BLaER1 treated with 17β-estradiol and CSF1 and Interleukin-3, amounts not matched to agents 10 nM and 100 nM (cell line): ENCODE data around the gene NPHP4.
A peak's percentile ranks its signal among the peaks of the same experiment; 100 is the strongest.

Source experiments
- H3K27ac ChIP-seq, 11 experiments: shearing (Covaris generic); formaldehyde crosslinking; 2 replicates each; pipeline ENCODE4 v1.8.1; 2022
- H3K27me3 ChIP-seq, 11 experiments: shearing (Covaris generic); formaldehyde crosslinking; 2 replicates each; pipeline ENCODE4 v1.8.1; 2022
- H3K36me3 ChIP-seq, 11 experiments: shearing (Covaris generic); formaldehyde crosslinking; 2 replicates each; pipeline ENCODE4 v1.8.1; 2022
- H3K4me1 ChIP-seq, 10 experiments: shearing (Covaris generic); formaldehyde crosslinking; 2 replicates each; pipeline ENCODE4 v1.8.1; 2022
- H3K4me2 ChIP-seq, 11 experiments: shearing (Covaris generic); formaldehyde crosslinking; 2 replicates each; pipeline ENCODE4 v1.8.1; 2022
- H3K4me3 ChIP-seq, 10 experiments: shearing (Covaris generic); formaldehyde crosslinking; 2 replicates each; pipeline ENCODE4 v1.8.1; 2022
- H3K9ac ChIP-seq, 11 experiments: shearing (Covaris generic); formaldehyde crosslinking; 2 replicates each; pipeline ENCODE4 v1.8.1; 2022
- H3K9me3 ChIP-seq, 11 experiments: shearing (Covaris generic); formaldehyde crosslinking; replicated peaks in 1 of 11; 2 replicates each; pipeline ENCODE4 v1.8.1; 2022
- H4K20me1 ChIP-seq, 11 experiments: shearing (Covaris generic); formaldehyde crosslinking; 2 replicates each; pipeline ENCODE4 v1.8.1; 2022
- Cebpa-rat ChIP-seq, 11 experiments: shearing (Covaris generic); IDR thresholded peaks; 2 replicates each; pipeline ENCODE4 v1.8.1; 2022

Gene NPHP4

GRCh38 chr1:6028042-6028850 lies 36.0 kb upstream of the NPHP4 start:
- Histone ChIP-seq H3K4me2 (peak overlapping the region; percentile 87 to 100 (median 97)), H3K27ac (peak overlapping the region; percentile 81 to 99 (median 97)), H3K4me1 (peaks cover 64 to 95% (median 69%) of the 10 kb centered on the region in 10 experiments), H3K9me3 (no peaks in the 10 kb centered on the region), H3K27me3 (no peaks in the 10 kb centered on the region), H3K9ac (peak overlapping the region; percentile 80 to 97 (median 93)), H3K36me3 (peaks cover 18 to 49% (median 44%) of the 10 kb centered on the region in 11 experiments), H3K4me3 (peak overlapping the region; percentile 60 to 92 (median 82)), H4K20me1 (peaks cover 35 to 50% (median 43%) of the 10 kb centered on the region in 11 experiments)
- TF ChIP-seq Cebpa-rat (IDR thresholded peaks at IDR 0.05): peak; percentile 29 to 90 (median 82); a peak in 18 of 22 replicates

- peak overlapping the region; percentile 81 to 99 (median 97); a peak in 21 of 22 replicates for H3K27ac ChIP-seq
- H3K4me2 ChIP-seq: peak overlapping the region; percentile 87 to 100 (median 97)
- H3K9ac ChIP-seq: peak overlapping the region; percentile 80 to 97 (median 93)
- no peak for TF ChIP-seq Cebpa-rat (IDR thresholded peaks at IDR 0.05)
- peaks cover 59 to 95% (median 63%) of the 10 kb centered on the region in 10 experiments for H3K4me1 ChIP-seq
- peaks cover 18 to 43% (median 39%) of the 10 kb centered on the region in 11 experiments for H3K36me3 ChIP-seq
- peaks cover 28 to 44% (median 36%) of the 10 kb centered on the region in 11 experiments; a peak in 21 of 22 replicates for H4K20me1 ChIP-seq
- peak overlapping the region; percentile 60 to 92 (median 82) for H3K4me3 ChIP-seq
- no peaks in the 10 kb centered on the region for H3K27me3 ChIP-seq
- no peaks in the 10 kb centered on the region for H3K9me3 ChIP-seq
These were observed 35.4 kb upstream of the NPHP4 start for GRCh38 chr1:6027591-6027990.

GRCh38 chr1:6026095-6026809 lies 34.0 kb upstream of the NPHP4 start:
- peaks cover 46 to 83% (median 50%) of the 10 kb centered on the region in 10 experiments for H3K4me1 ChIP-seq
- TF ChIP-seq Cebpa-rat (IDR thresholded peaks at IDR 0.05): no peak
- H3K36me3 ChIP-seq: peaks cover 15 to 29% (median 27%) of the 10 kb centered on the region in 11 experiments
- peak overlapping the region; percentile 60 to 92 (median 82) for H3K4me3 ChIP-seq
- H3K9me3 ChIP-seq: peaks cover 0 to 9% (median 0%) of the 10 kb centered on the region in 11 experiments; a peak in 6 of 22 replicates
- H3K27me3 ChIP-seq: no peaks in the 10 kb centered on the region
- peak overlapping the region; percentile 80 to 97 (median 93) for H3K9ac ChIP-seq
- peaks cover 15 to 30% (median 23%) of the 10 kb centered on the region in 11 experiments; a peak in 21 of 22 replicates for H4K20me1 ChIP-seq
- H3K27ac ChIP-seq: peak overlapping the region; percentile 81 to 99 (median 97)
- H3K4me2 ChIP-seq: peak overlapping the region; percentile 87 to 100 (median 97)

GRCh38 chr1:6025269-6026094 lies 33.3 kb upstream of the NPHP4 start:
- Histone ChIP-seq H4K20me1 (peaks cover 9 to 23% (median 15%) of the 10 kb centered on the region in 11 experiments; a peak in 19 of 22 replicates), H3K4me3 (peak overlapping the region; percentile 60 to 92 (median 82)), H3K9ac (peak overlapping the region; percentile 80 to 97 (median 93)), H3K9me3 (peaks cover 0 to 9% (median 0%) of the 10 kb centered on the region in 11 experiments; a peak in 6 of 22 replicates), H3K27me3 (no peaks in the 10 kb centered on the region), H3K4me1 (peaks cover 39 to 76% (median 42%) of the 10 kb centered on the region in 10 experiments), H3K36me3 (peaks cover 12 to 22% (median 21%) of the 10 kb centered on the region in 11 experiments), H3K27ac (peak overlapping the region; percentile 81 to 99 (median 97)), H3K4me2 (peak overlapping the region; percentile 87 to 100 (median 97))
- TF ChIP-seq Cebpa-rat (IDR thresholded peaks at IDR 0.05): no peak

GRCh38 chr1:6024376-6024775 lies 32.2 kb upstream of the NPHP4 start:
- Histone ChIP-seq H3K4me3 (peak overlapping the region in 1 of 10 experiments; percentile 70; a peak in 3 of 20 replicates), H3K27me3 (no peaks in the 10 kb centered on the region), H4K20me1 (peaks cover under 1 to 19% (median 4%) of the 10 kb centered on the region in 11 experiments; a peak in 16 of 22 replicates), H3K36me3 (peaks cover 3 to 11% (median 10%) of the 10 kb centered on the region in 11 experiments; a peak in 21 of 22 replicates), H3K9me3 (peaks cover 0 to 9% (median 0%) of the 10 kb centered on the region in 11 experiments; a peak in 6 of 22 replicates), H3K27ac (peak overlapping the region in 8 of 11 experiments; percentile 90 to 99 (median 97); a peak in 13 of 22 replicates), H3K4me2 (peak overlapping the region; percentile 87 to 100 (median 97)), H3K4me1 (peaks cover 28 to 65% (median 31%) of the 10 kb centered on the region in 10 experiments), H3K9ac (peak overlapping the region in 8 of 11 experiments; percentile 5 to 97 (median 92); a peak in 9 of 22 replicates)
- TF ChIP-seq Cebpa-rat (IDR thresholded peaks at IDR 0.05): no peak

- no peak overlapping the region for H3K27ac ChIP-seq
- H3K36me3 ChIP-seq: peaks cover 0 to 3% (median 0%) of the 10 kb centered on the region in 11 experiments; a peak in 4 of 22 replicates
- H3K4me2 ChIP-seq: peak overlapping the region in 1 of 11 experiments; percentile 0; a peak in 1 of 22 replicates
- no peak for TF ChIP-seq Cebpa-rat (IDR thresholded peaks at IDR 0.05)
- no peak overlapping the region for H3K9ac ChIP-seq
- H3K4me1 ChIP-seq: peaks cover 17 to 57% (median 22%) of the 10 kb centered on the region in 10 experiments
- H4K20me1 ChIP-seq: peaks cover 0 to 11% (median 0%) of the 10 kb centered on the region in 11 experiments; a peak in 6 of 22 replicates
- H3K9me3 ChIP-seq: peaks cover 0 to 9% (median 0%) of the 10 kb centered on the region in 11 experiments; a peak in 6 of 22 replicates
- no peak overlapping the region for H3K4me3 ChIP-seq
- no peaks in the 10 kb centered on the region for H3K27me3 ChIP-seq
These were observed 31.1 kb upstream of the NPHP4 start for GRCh38 chr1:6023346-6023745.

- Histone ChIP-seq H3K27me3 (no peaks in the 10 kb centered on the region), H3K4me2 (no peak overlapping the region), H3K27ac (no peak overlapping the region), H3K4me3 (no peak overlapping the region), H3K9me3 (peaks cover 0 to 9% (median 0%) of the 10 kb centered on the region in 11 experiments; a peak in 6 of 22 replicates), H3K9ac (no peak overlapping the region), H4K20me1 (peaks cover 0 to 10% (median 0%) of the 10 kb centered on the region in 11 experiments; a peak in 3 of 22 replicates), H3K4me1 (peaks cover 17 to 57% (median 24%) of the 10 kb centered on the region in 10 experiments), H3K36me3 (0 out of 22 replicates have a peak, but pooled peaks cover 0 to 5% (median 0%) of the 10 kb centered on the region in 11 experiments)
- no peak for TF ChIP-seq Cebpa-rat (IDR thresholded peaks at IDR 0.05)
These were observed 30.0 kb upstream of the NPHP4 start for GRCh38 chr1:6022193-6022592.
